ENCODE results near the gene PLCH1.

- TF ChIP-seq, protein P1, sequence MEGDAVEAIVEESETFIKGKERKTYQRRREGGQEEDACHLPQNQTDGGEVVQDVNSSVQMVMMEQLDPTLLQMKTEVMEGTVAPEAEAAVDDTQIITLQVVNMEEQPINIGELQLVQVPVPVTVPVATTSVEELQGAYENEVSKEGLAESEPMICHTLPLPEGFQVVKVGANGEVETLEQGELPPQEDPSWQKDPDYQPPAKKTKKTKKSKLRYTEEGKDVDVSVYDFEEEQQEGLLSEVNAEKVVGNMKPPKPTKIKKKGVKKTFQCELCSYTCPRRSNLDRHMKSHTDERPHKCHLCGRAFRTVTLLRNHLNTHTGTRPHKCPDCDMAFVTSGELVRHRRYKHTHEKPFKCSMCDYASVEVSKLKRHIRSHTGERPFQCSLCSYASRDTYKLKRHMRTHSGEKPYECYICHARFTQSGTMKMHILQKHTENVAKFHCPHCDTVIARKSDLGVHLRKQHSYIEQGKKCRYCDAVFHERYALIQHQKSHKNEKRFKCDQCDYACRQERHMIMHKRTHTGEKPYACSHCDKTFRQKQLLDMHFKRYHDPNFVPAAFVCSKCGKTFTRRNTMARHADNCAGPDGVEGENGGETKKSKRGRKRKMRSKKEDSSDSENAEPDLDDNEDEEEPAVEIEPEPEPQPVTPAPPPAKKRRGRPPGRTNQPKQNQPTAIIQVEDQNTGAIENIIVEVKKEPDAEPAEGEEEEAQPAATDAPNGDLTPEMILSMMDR (IDR thresholded peaks at IDR 0.05) = no peak
- no peak for TF ChIP-seq ZFX (IDR thresholded peaks at IDR 0.05; ENCODE audit: borderline replicate concordance)
These were observed 1.3 kb downstream of the PLCH1 start for GRCh38 chr3:155743606-155744005.

Measured in 22Rv1 (cell line).